SK-N-SH (cell line): ENCODE data around the gene CAP2.

Experiments used
- ELF1 ChIP-seq: IDR thresholded peaks from 2 replicates; pipeline ENCODE4 v1.4.0; 2012
- EP300 ChIP-seq, 2 experiments: IDR thresholded peaks; 2 replicates each; pipeline versions ENCODE4 v1.4.0 to v1.6.1; 2012; ENCODE audit warnings: borderline replicate concordance in 1 of 2, low read depth in 1 of 2, low read length in 1 of 2
- FOXJ3 ChIP-seq: sonication (generic); formaldehyde crosslinking; IDR thresholded peaks from 2 replicates; pipeline ENCODE4 v1.5.1; 2020; ENCODE audit warnings: mild to moderate bottlenecking, missing genetic modification reagents
- GATA2 ChIP-seq: sonication (generic); formaldehyde crosslinking; IDR thresholded peaks from 2 replicates; pipeline ENCODE4 v1.5.0; 2020; ENCODE audit warnings: mild to moderate bottlenecking, missing genetic modification reagents
- NFIC ChIP-seq: IDR thresholded peaks from 2 replicates; pipeline ENCODE4 v1.4.0; 2012; ENCODE audit warnings: borderline replicate concordance
- POLR2AphosphoS5 ChIP-seq: IDR thresholded peaks from 2 replicates; pipeline ENCODE4 v1.6.1; 2012; ENCODE audit warnings: low read depth, low read length
- RAD21 ChIP-seq: IDR thresholded peaks from 2 replicates; pipeline ENCODE4 v1.6.1; 2012; ENCODE audit warnings: mild to moderate bottlenecking, low read length
- SMC3 ChIP-seq: IDR thresholded peaks from 2 replicates; pipeline ENCODE4 v1.6.1; 2012; ENCODE audit warnings: low read depth, low read length, improper control_type of control experiment
- TAF1 ChIP-seq: IDR thresholded peaks from 2 replicates; pipeline ENCODE4 v1.6.1; 2012; ENCODE audit warnings: low read depth, mild to moderate bottlenecking, low read length, moderate library complexity, borderline replicate concordance
- TF ChIP-seq, protein P1 (sequence below): fragments of 200-600 bp; sonication (generic); IDR thresholded peaks from 2 replicates; pipeline ENCODE4 v1.6.1; 2017; ENCODE audit warnings: antibody characterized with exemption, mild to moderate bottlenecking, moderate library complexity
- TF ChIP-seq, protein P2 (sequence below): IDR thresholded peaks from 2 replicates; pipeline ENCODE4 v1.4.0; 2012; ENCODE audit warnings: low read depth
- TF ChIP-seq, protein P3 (sequence below): fragments of 150-350 bp; IDR thresholded peaks from 2 replicates; pipeline ENCODE4 v1.6.1; 2016; ENCODE audit warnings: mild to moderate bottlenecking, low read depth, low read length

DNA sequence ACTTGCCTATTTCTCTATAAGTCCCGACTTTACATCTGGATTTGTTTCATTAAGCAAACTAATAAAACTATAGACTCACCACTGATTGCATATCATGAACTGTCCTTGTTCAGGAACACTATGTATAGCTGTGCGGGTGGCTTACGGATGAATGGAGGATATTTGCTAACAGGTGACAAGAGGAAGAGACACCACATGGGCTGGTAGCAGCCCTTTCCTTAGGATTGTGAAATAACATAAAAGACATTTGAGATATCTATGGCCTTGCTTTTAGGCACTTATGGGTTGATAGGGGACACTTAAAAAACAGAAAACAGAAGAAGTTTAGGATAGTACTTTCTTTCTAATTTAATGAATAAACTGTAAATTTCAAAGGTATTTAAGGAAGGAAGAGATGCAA is 5.0 kb upstream of the CAP2 start:
- TF ChIP-seq TAF1 (no peak), ELF1 (no peak), EP300 (IDR thresholded peaks at IDR 0.05; ENCODE audit: borderline replicate concordance in 1 of 2, low read depth in 1 of 2, low read length in 1 of 2) (no peak), RAD21 (no peak), NFIC (no peak), POLR2AphosphoS5 (no peak), FOXJ3 (CRISPR knock-in tag) (no peak), GATA2 (CRISPR knock-in tag) (no peak), SMC3 (no peak)
- TF ChIP-seq, protein P1, sequence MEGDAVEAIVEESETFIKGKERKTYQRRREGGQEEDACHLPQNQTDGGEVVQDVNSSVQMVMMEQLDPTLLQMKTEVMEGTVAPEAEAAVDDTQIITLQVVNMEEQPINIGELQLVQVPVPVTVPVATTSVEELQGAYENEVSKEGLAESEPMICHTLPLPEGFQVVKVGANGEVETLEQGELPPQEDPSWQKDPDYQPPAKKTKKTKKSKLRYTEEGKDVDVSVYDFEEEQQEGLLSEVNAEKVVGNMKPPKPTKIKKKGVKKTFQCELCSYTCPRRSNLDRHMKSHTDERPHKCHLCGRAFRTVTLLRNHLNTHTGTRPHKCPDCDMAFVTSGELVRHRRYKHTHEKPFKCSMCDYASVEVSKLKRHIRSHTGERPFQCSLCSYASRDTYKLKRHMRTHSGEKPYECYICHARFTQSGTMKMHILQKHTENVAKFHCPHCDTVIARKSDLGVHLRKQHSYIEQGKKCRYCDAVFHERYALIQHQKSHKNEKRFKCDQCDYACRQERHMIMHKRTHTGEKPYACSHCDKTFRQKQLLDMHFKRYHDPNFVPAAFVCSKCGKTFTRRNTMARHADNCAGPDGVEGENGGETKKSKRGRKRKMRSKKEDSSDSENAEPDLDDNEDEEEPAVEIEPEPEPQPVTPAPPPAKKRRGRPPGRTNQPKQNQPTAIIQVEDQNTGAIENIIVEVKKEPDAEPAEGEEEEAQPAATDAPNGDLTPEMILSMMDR, result no peak
- TF ChIP-seq, protein P2, sequence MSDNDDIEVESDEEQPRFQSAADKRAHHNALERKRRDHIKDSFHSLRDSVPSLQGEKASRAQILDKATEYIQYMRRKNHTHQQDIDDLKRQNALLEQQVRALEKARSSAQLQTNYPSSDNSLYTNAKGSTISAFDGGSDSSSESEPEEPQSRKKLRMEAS, result no peak
- TF ChIP-seq, protein P3, sequence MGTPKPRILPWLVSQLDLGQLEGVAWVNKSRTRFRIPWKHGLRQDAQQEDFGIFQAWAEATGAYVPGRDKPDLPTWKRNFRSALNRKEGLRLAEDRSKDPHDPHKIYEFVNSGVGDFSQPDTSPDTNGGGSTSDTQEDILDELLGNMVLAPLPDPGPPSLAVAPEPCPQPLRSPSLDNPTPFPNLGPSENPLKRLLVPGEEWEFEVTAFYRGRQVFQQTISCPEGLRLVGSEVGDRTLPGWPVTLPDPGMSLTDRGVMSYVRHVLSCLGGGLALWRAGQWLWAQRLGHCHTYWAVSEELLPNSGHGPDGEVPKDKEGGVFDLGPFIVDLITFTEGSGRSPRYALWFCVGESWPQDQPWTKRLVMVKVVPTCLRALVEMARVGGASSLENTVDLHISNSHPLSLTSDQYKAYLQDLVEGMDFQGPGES, result no peak
